HG03159 (cell line): ENCODE data around the gene GATA5.

Experiments
- ATAC-seq: cut with Tn5 transposase; IDR thresholded peaks from one replicate; pipeline ENCODE4 v1.9.1; 2021; ENCODE audit warnings: mild to moderate bottlenecking, moderate library complexity; ENCODE audit not compliant: unreplicated experiment

The GATA5 gene

DNA sequence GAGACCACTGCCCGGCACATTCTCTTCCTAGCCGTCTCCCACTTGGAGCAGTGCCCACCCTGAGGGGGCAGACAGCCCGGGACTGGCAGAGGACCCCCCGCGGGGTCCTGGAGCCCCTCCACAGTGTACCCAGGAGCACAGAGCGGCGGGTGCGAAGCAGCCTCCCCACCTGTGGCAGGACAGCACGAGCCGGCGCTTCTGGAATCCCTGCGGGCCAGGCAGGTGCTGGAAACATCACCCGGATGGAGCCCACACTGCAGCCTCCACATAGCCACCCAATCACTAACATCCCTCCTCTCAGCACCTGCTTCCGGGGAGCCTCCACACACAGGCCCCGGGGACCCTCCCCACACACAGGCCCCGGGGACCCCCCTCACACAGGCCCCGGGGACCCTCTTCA lies 18.7 kb downstream of the GATA5 start:
- ATAC-seq: no peak

DNA sequence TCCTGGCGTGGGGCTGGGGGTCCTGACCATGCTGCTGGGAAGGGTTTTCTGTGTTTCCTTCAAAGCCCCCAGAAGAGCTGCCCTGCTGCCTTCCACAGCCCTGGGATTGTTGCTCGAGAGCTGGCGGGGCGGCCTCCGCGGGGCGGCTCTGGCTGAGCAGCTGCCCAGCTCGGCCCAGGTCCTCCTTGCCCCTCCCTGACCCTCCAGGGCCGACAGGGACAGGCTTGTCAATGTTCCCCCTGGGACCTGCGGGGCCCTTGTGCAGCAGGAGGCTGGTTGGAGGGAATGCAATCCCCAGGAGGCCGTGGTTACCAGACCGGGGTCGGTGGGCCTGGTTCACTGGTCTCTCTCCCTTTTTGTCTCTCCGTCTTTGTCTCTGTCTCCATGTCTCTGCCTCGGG lies 19.9 kb downstream of the GATA5 start:
- ATAC-seq: no peak

GRCh38 chr20:62454904-62455636 lies 20.7 kb downstream of the GATA5 start:
- ATAC-seq: no peak

DNA sequence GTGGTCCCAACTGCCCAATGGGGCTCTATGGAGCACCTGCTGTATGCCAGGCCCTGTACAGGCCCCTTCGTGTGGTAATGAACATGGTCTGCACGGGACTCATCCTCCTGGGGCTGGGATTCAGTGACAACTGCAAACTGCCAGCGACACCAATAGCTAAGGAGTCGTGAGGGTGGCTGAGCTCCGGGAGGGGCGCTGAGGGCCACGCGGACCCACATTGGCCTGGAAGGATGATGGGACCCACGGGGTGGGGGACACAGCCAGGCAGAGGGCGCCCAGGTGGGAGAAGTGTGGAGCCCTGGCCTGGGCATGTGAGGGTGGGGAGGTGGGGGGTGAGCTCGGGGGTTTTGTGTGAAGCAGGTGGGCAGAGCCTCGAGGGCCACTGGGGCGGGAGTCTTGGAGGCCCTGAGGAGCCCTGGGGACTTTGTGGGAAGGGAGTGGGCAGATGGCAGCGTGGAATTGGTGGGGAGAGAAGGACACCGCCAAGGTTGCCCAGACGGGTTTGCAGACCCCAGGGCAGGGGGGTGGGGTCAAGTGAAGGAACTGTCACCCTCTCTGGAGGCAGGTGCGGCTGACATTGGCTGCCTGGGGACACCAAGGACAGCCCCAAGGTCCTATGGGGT lies 22.5 kb downstream of the GATA5 start:
- ATAC-seq: no peak

DNA sequence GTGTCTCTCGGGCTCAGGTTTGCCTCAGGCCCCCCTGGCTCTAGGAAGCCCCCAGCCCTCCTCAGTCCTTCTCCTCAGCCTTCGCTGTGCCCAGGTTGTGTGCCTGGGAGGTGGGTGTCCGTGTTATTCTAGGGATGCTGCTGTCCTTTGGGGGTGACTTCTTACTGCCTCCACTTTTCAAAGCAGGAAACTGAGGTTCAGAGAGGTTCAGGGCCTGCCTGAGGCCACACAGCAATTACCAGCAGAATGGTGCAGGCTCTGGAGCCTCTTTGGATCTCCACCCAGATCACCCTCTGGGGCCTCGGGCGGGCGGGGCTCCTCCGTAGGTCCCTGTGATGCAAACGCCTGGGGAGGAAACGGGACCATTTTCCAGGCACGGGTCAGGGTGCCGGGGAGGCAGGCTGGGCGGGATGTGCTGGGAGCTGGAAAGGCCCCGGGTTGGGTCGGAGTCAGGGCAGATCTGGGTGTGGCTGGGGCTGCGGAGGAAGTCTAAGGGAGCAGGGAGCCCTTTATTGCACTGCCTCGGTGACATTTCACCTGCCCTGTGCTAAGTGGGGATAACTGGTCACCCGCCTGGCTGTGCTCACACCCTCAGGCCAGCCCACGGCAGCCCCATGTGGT lies 23.2 kb downstream of the GATA5 start:
- no peak for ATAC-seq

GRCh38 chr20:62451970-62452369 lies 23.8 kb downstream of the GATA5 start:
- no peak for ATAC-seq

GRCh38 chr20:62451156-62451767 lies 24.5 kb downstream of the GATA5 start:
- no peak for ATAC-seq

DNA sequence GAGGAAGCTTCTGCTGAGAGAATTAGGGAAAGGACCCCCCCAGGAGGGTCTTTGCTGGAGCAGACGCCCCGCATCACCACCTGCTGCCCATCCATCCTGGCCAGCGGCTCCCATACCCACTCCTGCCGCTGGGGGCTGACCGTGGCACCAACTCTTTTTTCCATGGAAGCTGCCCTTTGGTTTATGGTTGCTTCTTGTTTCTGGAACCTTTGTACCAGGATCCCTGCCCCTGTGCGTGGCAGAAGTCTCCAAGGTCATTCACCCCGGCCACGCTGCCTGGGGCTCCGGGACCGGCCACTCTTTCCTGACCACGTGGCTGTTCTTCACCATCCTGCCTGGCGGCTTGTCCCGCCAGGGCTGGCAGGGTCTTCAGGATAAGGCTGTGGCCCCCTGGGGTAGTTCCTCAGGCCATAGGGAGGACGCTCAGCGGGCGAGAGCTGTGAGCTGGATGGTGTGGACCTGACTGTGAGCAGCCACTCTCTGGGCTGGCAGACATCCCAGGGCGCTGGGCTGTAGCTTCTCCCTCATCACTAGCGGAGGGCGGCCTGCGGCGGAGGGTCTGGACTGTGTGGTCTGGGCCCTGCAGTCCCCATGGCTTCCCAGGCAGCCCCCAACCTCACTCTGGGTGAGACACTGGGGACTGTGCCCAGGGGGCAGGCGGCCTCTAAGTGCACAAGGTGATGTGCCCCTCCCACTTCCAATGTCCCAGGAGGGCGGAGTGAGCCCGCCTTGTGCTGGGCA lies 25.7 kb downstream of the GATA5 start:
- no peak for ATAC-seq

DNA sequence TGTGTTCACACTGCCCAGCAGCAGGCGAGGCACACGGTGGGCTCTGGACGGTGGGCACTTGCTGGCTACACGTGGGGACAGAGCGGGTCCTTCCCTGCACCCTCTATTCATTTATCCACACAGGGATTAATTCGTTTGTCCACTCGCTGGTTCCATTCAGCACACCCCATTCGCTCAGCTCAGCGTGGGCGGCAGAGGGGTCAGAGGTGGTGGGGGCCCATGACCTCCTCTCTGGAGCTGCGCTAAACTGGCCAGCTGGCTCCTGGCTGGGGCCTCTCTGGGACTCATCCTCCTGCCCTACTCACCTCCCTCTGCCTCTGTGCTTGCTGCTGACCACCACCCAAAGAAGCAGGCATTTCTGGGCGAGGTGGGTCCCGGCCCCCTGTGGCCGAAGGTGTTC lies 27.0 kb downstream of the GATA5 start:
- ATAC-seq: no peak

GRCh38 chr20:62448038-62448437 lies 27.8 kb downstream of the GATA5 start:
- no peak for ATAC-seq

- ATAC-seq: no peak
Observed at GRCh38 chr20:62446888-62447869, 28.6 kb downstream of the GATA5 start.

GRCh38 chr20:62446481-62446880 lies 29.3 kb downstream of the GATA5 start:
- ATAC-seq: no peak

GRCh38 chr20:62445553-62446340 lies 30.0 kb downstream of the GATA5 start:
- ATAC-seq: no peak

DNA sequence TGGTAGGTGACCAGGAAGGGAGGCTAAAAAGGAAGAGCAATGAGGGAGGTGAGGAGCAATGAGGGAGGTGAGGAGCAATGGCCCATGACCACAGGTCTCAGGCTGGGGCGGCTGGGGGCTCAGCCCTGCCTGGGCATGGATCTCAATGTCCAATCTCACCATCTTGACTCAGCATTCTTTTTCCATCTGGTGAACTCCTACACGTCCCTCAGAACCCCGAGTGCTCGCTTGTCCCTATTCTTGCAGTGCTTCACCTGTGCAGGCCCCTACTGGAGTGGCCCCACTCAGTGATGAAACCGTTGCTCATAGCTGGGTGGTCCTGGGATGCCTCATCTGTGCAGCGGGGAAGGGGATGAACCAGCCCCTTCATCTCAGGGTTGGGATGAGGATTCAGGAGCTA lies 31.5 kb downstream of the GATA5 start:
- ATAC-seq: no peak

DNA sequence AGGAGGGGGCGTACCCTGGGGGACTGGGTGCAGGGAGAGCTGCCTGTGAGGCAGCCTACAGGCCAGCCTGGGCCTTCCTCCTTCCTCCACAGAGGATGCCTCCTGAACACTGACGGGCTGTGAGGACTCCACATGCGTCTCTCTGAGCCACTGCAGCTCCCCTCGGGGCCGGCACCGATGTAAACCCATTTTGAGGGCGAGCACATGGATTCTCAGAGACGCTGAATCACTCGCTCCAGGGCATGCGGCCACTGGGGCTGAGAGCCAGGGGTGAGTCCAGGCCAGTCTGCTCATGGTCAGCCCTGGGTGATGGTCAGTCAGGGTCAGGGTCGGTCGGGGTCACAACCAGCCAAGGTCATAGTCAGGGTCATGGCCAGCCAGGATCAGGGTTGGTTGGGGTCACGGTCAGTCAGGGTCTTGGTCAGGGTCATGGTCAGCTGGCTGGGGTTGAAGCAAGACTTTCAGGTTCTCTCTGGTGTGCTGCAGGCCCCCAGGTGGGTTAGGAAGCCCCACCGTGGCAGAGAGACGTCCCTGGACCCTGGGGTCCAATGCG lies 33.7 kb downstream of the GATA5 start:
- ATAC-seq: no peak

GRCh38 chr20:62439218-62439617 lies 36.6 kb downstream of the GATA5 start:
- ATAC-seq: no peak

- ATAC-seq: no peak
Observed at GRCh38 chr20:62437927-62438326, 37.9 kb downstream of the GATA5 start.

- no peak for ATAC-seq
Observed at GRCh38 chr20:62437496-62437895, 38.3 kb downstream of the GATA5 start.

GRCh38 chr20:62436692-62437091 lies 39.1 kb downstream of the GATA5 start:
- no peak for ATAC-seq
